PC-9 (cell line): ENCODE measurements around the gene GHRH.

ENCODE experiments used
- CTCF ChIP-seq: fragments of 200-600 bp; sonication (generic); conservative IDR thresholded peaks from 2 replicates; pipeline ENCODE4 v1.6.1; 2017; ENCODE audit warnings: mixed run types, antibody characterized with exemption, mild to moderate bottlenecking, moderate library complexity
- EZH2 ChIP-seq: fragments of 200-600 bp; sonication (generic); IDR thresholded peaks from 2 replicates; pipeline ENCODE4 v1.8.0; 2017; ENCODE audit warnings: antibody characterized with exemption, low read depth

DNA sequence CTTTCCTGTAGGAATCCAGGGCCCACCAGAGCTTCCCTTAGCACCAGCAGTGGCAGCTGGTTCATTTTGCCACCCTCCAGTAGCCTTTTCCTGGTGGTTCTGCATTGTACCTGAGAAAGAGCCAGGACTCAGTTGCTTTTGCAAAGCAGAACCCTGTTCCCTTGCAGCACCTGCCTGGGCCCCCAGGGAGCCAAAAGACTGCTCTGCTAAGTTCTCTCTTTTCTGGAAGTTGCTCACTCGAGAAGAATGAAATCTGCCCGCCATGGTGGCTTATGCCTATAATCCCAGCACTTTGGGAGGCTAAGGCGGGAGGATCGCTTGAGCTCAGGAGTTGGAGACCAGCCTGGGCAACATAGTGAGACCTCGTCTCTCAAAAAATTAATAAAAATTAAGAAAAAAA lies 24.0 kb downstream of the GHRH start:
- no peak for TF ChIP-seq CTCF
- TF ChIP-seq EZH2, result no peak
